GDM1 (cell line): ENCODE data around the gene CRPPA.
"Not testable (repeated sequence)": the region's sequence is repeated elsewhere in the genome, so short reads cannot be mapped to it uniquely, and the experiment has no call there.

Source experiments
- DNase-seq: peaks from one replicate; lab custom pipeline; 2025; lab: John Stamatoyannopoulos, UW

CRPPA gene

GRCh38 chr7:16397501-16398145, 23.7 kb downstream of the CRPPA start:
- no peak for DNase-seq

GRCh38 chr7:16396766-16397500, 24.4 kb downstream of the CRPPA start:
- DNase-seq = no peak

- DNase-seq = no peak
Measured at GRCh38 chr7:16395121-16395520, 26.2 kb downstream of the CRPPA start.

GRCh38 chr7:16393862-16394422, 27.4 kb downstream of the CRPPA start:
- no peak for DNase-seq

- DNase-seq = no peak
Measured at GRCh38 chr7:16392990-16393523, 28.3 kb downstream of the CRPPA start.

- DNase-seq = not testable (repeated sequence)
Measured at GRCh38 chr7:16383786-16384185, 37.6 kb downstream of the CRPPA start.

- not testable (repeated sequence) for DNase-seq
Measured at GRCh38 chr7:16383103-16383502, 38.2 kb downstream of the CRPPA start.
